Kidney epithelial cell (primary cell): ENCODE results near the gene LHFPL6. TPM values are rescaled to one million over a fixed set of nuclear protein-coding genes. Genes with fewer than 3 reads are reported as not detected.

Experiments
- DNase-seq: peaks from one replicate; pipeline ENCODE4 v3.0.0-alpha.2; 2010; ENCODE audit warnings: low read depth
- H3K27me3 ChIP-seq: 2 replicates; pipeline ENCODE4 v1.6.0; 2011; ENCODE audit warnings: low read length; ENCODE audit not compliant: control insufficient read depth, insufficient read depth
- H3K36me3 ChIP-seq: 2 replicates; pipeline ENCODE4 v1.5.1; 2011; ENCODE audit warnings: low read length; ENCODE audit not compliant: control insufficient read depth, insufficient read depth
- H3K4me3 ChIP-seq: 2 replicates; pipeline ENCODE4 v1.5.1; 2011; ENCODE audit warnings: low read depth, mild to moderate bottlenecking, control low read depth, low read length
- CTCF ChIP-seq: IDR thresholded peaks from 2 replicates; pipeline ENCODE4 v1.5.1; 2011; ENCODE audit warnings: mild to moderate bottlenecking, moderate library complexity, low read length, control low read depth, inconsistent platforms; ENCODE audit not compliant: insufficient read depth, poor library complexity, severe bottlenecking
- total RNA-seq: library from RNA; depleted of rRNA; stranded (reverse); fragments of >200 nt; gene quantifications from 2 replicates; pipeline ENCODE4 v1.2.3, GENCODE V29; 2015

The LHFPL6 gene
- total RNA-seq, 1 donor from 2014 or later, result 7.0 TPM

DNA sequence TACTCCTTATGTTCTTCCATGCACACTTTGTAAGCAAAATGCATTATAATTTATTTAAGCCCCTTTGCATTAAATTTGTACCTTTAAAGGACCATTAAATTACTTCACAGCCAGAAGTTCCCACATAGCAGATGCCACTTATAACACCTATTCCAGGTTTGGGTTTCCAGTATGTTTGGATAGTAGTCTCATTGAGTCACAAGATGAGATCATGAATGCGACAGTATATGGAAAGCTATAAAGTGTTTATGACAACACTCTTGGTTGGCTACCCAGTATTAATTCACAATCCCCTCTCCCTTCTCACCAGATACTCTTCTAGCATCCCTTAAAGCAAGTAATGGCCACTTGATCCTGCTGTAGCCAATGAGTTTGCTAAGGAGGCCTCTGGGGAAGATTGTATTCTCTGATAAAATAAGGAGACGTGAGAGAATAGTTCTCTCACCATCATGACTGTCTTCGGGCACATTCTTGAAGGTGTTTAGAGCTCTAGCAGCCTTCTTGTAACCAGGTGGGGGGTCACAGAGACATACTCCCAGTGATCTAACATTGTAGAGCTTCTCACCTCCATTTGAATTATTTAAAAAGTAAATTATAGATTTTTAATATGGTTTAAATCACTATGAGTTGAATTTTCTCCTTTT is 2.8 kb upstream of the LHFPL6 start:
- TF ChIP-seq CTCF, result no peak
- Histone ChIP-seq H3K27me3 (no peaks in the 10 kb centered on the region), H3K4me3 (no peak overlapping the region), H3K36me3 (no peaks in the 10 kb centered on the region)
- DNase-seq, result no peak

- no peak for DNase-seq
- no peak overlapping the region for H3K4me3 ChIP-seq
- no peak for TF ChIP-seq CTCF
Measured at GRCh38 chr13:39604756-39605155, 1.8 kb upstream of the LHFPL6 start.

DNA sequence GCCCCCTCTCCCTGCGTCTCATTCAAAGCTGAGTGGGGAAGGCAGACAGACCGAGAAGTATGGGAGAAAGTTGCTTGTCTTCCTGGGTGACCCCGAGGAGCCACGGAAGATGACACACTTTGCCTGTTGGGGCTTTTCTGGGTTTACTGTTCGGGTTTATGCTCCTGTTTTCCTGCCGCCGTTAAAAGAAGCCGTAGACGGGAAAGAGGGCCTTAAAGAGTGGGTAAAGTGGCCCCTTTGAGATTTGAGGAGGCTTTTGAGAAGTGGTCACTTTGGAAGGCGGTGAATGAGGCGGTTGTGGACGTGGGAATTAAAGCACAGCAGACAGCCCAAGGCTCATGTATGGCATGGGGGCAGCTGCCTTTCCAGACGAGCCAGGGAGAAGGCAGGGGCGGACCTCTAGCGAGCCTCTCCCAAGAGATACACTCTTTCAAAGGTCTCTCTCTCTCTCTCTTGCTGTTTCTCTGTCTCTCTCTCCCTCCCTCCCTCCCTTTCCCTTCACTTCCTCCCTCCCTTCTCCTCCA is 493 bp upstream of the LHFPL6 start:
- H3K4me3 ChIP-seq, result peak overlapping the region; percentile 91
- H3K27me3 ChIP-seq, result no peaks in the 10 kb centered on the region
- no peak for TF ChIP-seq CTCF
- no peaks in the 10 kb centered on the region for H3K36me3 ChIP-seq
- no peak for DNase-seq

More at GRCh38 chr13:39604756-39605155, 1.8 kb upstream of the LHFPL6 start:
- Histone ChIP-seq H3K36me3 (no peaks in the 10 kb centered on the region), H3K27me3 (no peaks in the 10 kb centered on the region)

GRCh38 chr13:39602277-39602613 is 748 bp downstream of the LHFPL6 start:
- DNase-seq, result no peak
- no peak for TF ChIP-seq CTCF
- Histone ChIP-seq H3K36me3 (no peaks in the 10 kb centered on the region), H3K4me3 (peak overlapping the region; percentile 91), H3K27me3 (no peaks in the 10 kb centered on the region)

GRCh38 chr13:39601636-39602035 is 1.4 kb downstream of the LHFPL6 start:
- Histone ChIP-seq H3K27me3 (no peaks in the 10 kb centered on the region), H3K36me3 (no peaks in the 10 kb centered on the region), H3K4me3 (no peak overlapping the region)
- DNase-seq, result no peak
- no peak for TF ChIP-seq CTCF

- no peaks in the 10 kb centered on the region for H3K27me3 ChIP-seq
- H3K4me3 ChIP-seq, result no peak overlapping the region
- TF ChIP-seq CTCF, result no peak
- no peak for DNase-seq
- no peaks in the 10 kb centered on the region for H3K36me3 ChIP-seq
Measured at GRCh38 chr13:39600766-39601165, 2.2 kb downstream of the LHFPL6 start.
